Endothelial cell of umbilical vein (primary cell): ENCODE results near the gene ARHGEF6. TPM values are rescaled to one million over a fixed set of nuclear protein-coding genes. Genes with fewer than 3 reads are reported as not detected.

Experiments used
- BruUV-seq: library from RNA; stranded (reverse); fragments of 400-500 nt; replicated peaks from 2 replicates; lab custom pipeline; 2021; lab: Mats Ljungman, UMichigan
- CTCF ChIA-PET: fragments of 300-600, 350-600 bp; sonication (Branson Sonifier 250); formaldehyde crosslinking; loops from one replicate; lab custom pipeline; 2021; ENCODE audit warnings: antibody characterized with exemption, inconsistent platforms; lab: Charles Lee
- POLR2A ChIA-PET: fragments of 300-600, 350-600 bp; sonication (Branson Sonifier 250); formaldehyde crosslinking; loops from one replicate; lab custom pipeline; 2021; ENCODE audit warnings: antibody characterized with exemption, inconsistent platforms; lab: Charles Lee
- DNase-seq: peaks from one replicate; pipeline ENCODE4 v3.0.0-alpha.2; 2011; ENCODE audit warnings: low read depth, low spot score
- FAIRE-seq: peaks from 2 replicates; lab custom pipeline; 2011; peaks lifted over from hg19 to GRCh38; lab: Jason Lieb, UNC
- H2AFZ ChIP-seq: 2 replicates; pipeline ENCODE4 v1.6.0; 2012; ENCODE audit warnings: low read depth, low read length, control low read depth, inconsistent platforms
- H3K27ac ChIP-seq: 2 replicates; pipeline ENCODE4 v1.5.1; 2011; ENCODE audit warnings: low read depth, mild to moderate bottlenecking, control low read depth, low read length, moderate library complexity; ENCODE audit not compliant: insufficient read depth
- H3K27me3 ChIP-seq, 2 experiments: 2 replicates each; pipeline versions ENCODE4 v1.6.0 to v1.6.1; 2011; ENCODE audit warnings: low read length in 2 of 2, mixed read lengths in 1 of 2; ENCODE audit not compliant: control insufficient read depth in 2 of 2, insufficient read depth in 2 of 2
- H3K36me3 ChIP-seq, 2 experiments: 2 replicates in 1 of 2; 3 replicates in 1 of 2; pipeline ENCODE4 v1.5.1; 2011; ENCODE audit warnings: low read length in 2 of 2, mild to moderate bottlenecking in 1 of 2, moderate library complexity in 1 of 2; ENCODE audit not compliant: control insufficient read depth in 2 of 2, insufficient read depth in 2 of 2; ENCODE audit errors: extremely low read depth in 1 of 2
- H3K4me1 ChIP-seq: 3 replicates; pipeline ENCODE4 v1.5.1; 2011; ENCODE audit warnings: mild to moderate bottlenecking, low read length; ENCODE audit not compliant: control insufficient read depth, insufficient read depth; ENCODE audit errors: extremely low read depth
- H3K4me2 ChIP-seq: 2 replicates; pipeline ENCODE4 v1.6.1; 2011; ENCODE audit warnings: low read length, control low read depth, mixed read lengths; ENCODE audit not compliant: insufficient read depth
- H3K4me3 ChIP-seq, 3 experiments: fragments of 200-600 bp in 1 of 3; sonication (generic), shearing (Covaris generic) in 1 of 3; replicated peaks in 1 of 3; 2 replicates each; pipeline ENCODE4 v1.5.1; 2011 to 2016; ENCODE audit warnings: control low read depth in 3 of 3, low read length in 3 of 3, mild to moderate bottlenecking in 2 of 3, inconsistent platforms in 1 of 3, low read depth in 1 of 3, moderate library complexity in 1 of 3; ENCODE audit not compliant: insufficient read depth in 1 of 3
- H3K79me2 ChIP-seq: 2 replicates; pipeline ENCODE4 v1.6.0; 2012; ENCODE audit warnings: low read length, inconsistent platforms; ENCODE audit not compliant: control insufficient read depth, insufficient read depth
- H3K9ac ChIP-seq: replicated peaks from 2 replicates; pipeline ENCODE3; 2011; ENCODE audit warnings: low read length, control low read depth; ENCODE audit not compliant: insufficient read depth; ENCODE audit errors: extremely low read depth
- H3K9me1 ChIP-seq: replicated peaks from 3 replicates; pipeline ENCODE4 v1.6.0; 2011; ENCODE audit warnings: mild to moderate bottlenecking, low read length; ENCODE audit not compliant: control insufficient read depth, insufficient read depth; ENCODE audit errors: extremely low read depth
- H3K9me3 ChIP-seq: replicated peaks from 2 replicates; pipeline ENCODE4 v1.5.1; 2012; ENCODE audit warnings: low read length, inconsistent platforms; ENCODE audit not compliant: control insufficient read depth, insufficient read depth
- H4K20me1 ChIP-seq: replicated peaks from 2 replicates; pipeline ENCODE3; 2011; ENCODE audit warnings: mild to moderate bottlenecking, low read length; ENCODE audit not compliant: control insufficient read depth, insufficient read depth; ENCODE audit errors: extremely low read depth
- EZH2 ChIP-seq: IDR thresholded peaks from 2 replicates; pipeline ENCODE4 v1.6.1; 2012; ENCODE audit warnings: borderline replicate concordance, low read depth, mild to moderate bottlenecking, moderate library complexity, low read length, inconsistent platforms; ENCODE audit not compliant: severe bottlenecking
- FOS ChIP-seq: IDR thresholded peaks from 2 replicates; pipeline ENCODE4 v1.6.1; 2011; ENCODE audit warnings: mild to moderate bottlenecking, low read length, moderate library complexity, borderline replicate concordance; ENCODE audit not compliant: insufficient read depth
- GATA2 ChIP-seq: IDR thresholded peaks from 2 replicates; pipeline ENCODE4 v1.7.0; 2011; ENCODE audit warnings: low read depth, mild to moderate bottlenecking, moderate library complexity, mixed read lengths, low read length; ENCODE audit not compliant: insufficient read length, insufficient read depth
- MAX ChIP-seq: IDR thresholded peaks from 2 replicates; pipeline ENCODE4 v1.6.1; 2011; ENCODE audit not compliant: insufficient read depth, insufficient read length
- POLR2A ChIP-seq: IDR thresholded peaks from 2 replicates; pipeline ENCODE4 v1.6.1; 2012; ENCODE audit warnings: low read depth, mild to moderate bottlenecking, control low read depth, low read length
- dilution Hi-C: fragments of 300-500 bp; cut with MboI; formaldehyde crosslinking; loops from one replicate; pipeline ENCODE4 v1.15.0; 2019; ENCODE audit warnings: low sequenced_read_pairs; ENCODE audit not compliant: extremely low pct_ligation_motif_present
- intact Hi-C: fragments of 100-400 bp; cut with micrococcal nuclease; formaldehyde crosslinking; loops from one replicate; pipeline ENCODE4 v1.10.0; 2022
- polyA plus RNA-seq, 4 experiments: library from polyadenylated mRNA; depleted of rRNA in 3 of 4; stranded (reverse) in 3 of 4; unstranded in 1 of 4; fragments of >200 nt; gene quantifications; 2 replicates each; pipeline versions ENCODE4 v1.2.1 to v1.2.3, GENCODE V29; 2011 to 2012; ENCODE audit warnings: missing spikeins in 1 of 4
- total RNA-seq: library from RNA; stranded (reverse); gene quantifications from 2 replicates; pipeline ENCODE4 v1.2.3, GENCODE V29; 2021
- TF ChIP-seq, protein P1 (sequence below), 2 donors: IDR thresholded peaks; 1 replicate in 1 of 2; 2 replicates in 1 of 2; pipeline ENCODE4 v1.5.1; 2011; ENCODE audit warnings: low read length in 2 of 2, mild to moderate bottlenecking in 2 of 2, moderate library complexity in 2 of 2, control low read depth in 1 of 2, inconsistent platforms in 1 of 2, low read depth in 1 of 2; ENCODE audit not compliant: insufficient read depth in 1 of 2; ENCODE audit errors: extremely low read depth in 1 of 2

Gene ARHGEF6
- total and polyA plus RNA-seq, 2 donors (not counting 3 experiments of a cell fraction or from before 2014, with no cell fraction given): 4.9 to 6.4 TPM

GRCh38 chrX:136630881-136631280, 149.9 kb downstream of the ARHGEF6 start:
- no TSS peak for BruUV-seq
- Histone ChIP-seq H3K4me3 (no peak overlapping the region), H2AFZ (no peak overlapping the region), H3K9me1 (no peaks in the 10 kb centered on the region), H3K4me1 (no peaks in the 10 kb centered on the region), H3K27me3 (no peaks in the 10 kb centered on the region), H3K4me2 (no peak overlapping the region), H3K9me3 (no peaks in the 10 kb centered on the region), H4K20me1 (no peaks in the 10 kb centered on the region), H3K36me3 (no peaks in the 10 kb centered on the region), H3K9ac (no peak overlapping the region), H3K27ac (no peak overlapping the region), H3K79me2 (no peaks in the 10 kb centered on the region)
- ChIA-PET CTCF (no interaction called here), POLR2A (no interaction called here)
- intact Hi-C loops: no loop called here
- TF ChIP-seq, protein P1, sequence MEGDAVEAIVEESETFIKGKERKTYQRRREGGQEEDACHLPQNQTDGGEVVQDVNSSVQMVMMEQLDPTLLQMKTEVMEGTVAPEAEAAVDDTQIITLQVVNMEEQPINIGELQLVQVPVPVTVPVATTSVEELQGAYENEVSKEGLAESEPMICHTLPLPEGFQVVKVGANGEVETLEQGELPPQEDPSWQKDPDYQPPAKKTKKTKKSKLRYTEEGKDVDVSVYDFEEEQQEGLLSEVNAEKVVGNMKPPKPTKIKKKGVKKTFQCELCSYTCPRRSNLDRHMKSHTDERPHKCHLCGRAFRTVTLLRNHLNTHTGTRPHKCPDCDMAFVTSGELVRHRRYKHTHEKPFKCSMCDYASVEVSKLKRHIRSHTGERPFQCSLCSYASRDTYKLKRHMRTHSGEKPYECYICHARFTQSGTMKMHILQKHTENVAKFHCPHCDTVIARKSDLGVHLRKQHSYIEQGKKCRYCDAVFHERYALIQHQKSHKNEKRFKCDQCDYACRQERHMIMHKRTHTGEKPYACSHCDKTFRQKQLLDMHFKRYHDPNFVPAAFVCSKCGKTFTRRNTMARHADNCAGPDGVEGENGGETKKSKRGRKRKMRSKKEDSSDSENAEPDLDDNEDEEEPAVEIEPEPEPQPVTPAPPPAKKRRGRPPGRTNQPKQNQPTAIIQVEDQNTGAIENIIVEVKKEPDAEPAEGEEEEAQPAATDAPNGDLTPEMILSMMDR (IDR thresholded peaks at IDR 0.05; ENCODE audit: extremely low read depth in 1 of 2, insufficient read depth in 1 of 2, low read depth in 1 of 2, low read length in 2 of 2): no peak
- no peak for TF ChIP-seq EZH2
- TF ChIP-seq POLR2A: no peak
- TF ChIP-seq FOS: no peak
- no peak for TF ChIP-seq MAX
- no peak for TF ChIP-seq GATA2
- FAIRE-seq: no peak
- dilution Hi-C loops: no loop called here
- no peak for DNase-seq
